Ovary (tissue), 3 donors: ENCODE data around the gene PUS1.

ENCODE experiments used
- EP300 ChIP-seq: sonication (generic); formaldehyde crosslinking; IDR thresholded peaks from one replicate; pipeline ENCODE4 v1.6.1; 2017; ENCODE audit warnings: antibody characterized with exemption
- POLR2A ChIP-seq: fragments of 450-650 bp; IDR thresholded peaks from one replicate; pipeline ENCODE4 v1.6.1; 2017; ENCODE audit warnings: antibody characterized with exemption, mild to moderate bottlenecking, moderate library complexity
- TF ChIP-seq, protein P1 (sequence below), 3 donors: fragments of 450-650 bp in 2 of 3; fragments of 200-600 bp in 1 of 3; IDR thresholded peaks; one replicate each; pipeline versions ENCODE4 v1.5.1 to v1.8.0; 2016 to 2022; ENCODE audit warnings: antibody characterized with exemption in 3 of 3, mild to moderate bottlenecking in 1 of 3
- donor health status: DM: no; HTN: no; CAD: no.

DNA sequence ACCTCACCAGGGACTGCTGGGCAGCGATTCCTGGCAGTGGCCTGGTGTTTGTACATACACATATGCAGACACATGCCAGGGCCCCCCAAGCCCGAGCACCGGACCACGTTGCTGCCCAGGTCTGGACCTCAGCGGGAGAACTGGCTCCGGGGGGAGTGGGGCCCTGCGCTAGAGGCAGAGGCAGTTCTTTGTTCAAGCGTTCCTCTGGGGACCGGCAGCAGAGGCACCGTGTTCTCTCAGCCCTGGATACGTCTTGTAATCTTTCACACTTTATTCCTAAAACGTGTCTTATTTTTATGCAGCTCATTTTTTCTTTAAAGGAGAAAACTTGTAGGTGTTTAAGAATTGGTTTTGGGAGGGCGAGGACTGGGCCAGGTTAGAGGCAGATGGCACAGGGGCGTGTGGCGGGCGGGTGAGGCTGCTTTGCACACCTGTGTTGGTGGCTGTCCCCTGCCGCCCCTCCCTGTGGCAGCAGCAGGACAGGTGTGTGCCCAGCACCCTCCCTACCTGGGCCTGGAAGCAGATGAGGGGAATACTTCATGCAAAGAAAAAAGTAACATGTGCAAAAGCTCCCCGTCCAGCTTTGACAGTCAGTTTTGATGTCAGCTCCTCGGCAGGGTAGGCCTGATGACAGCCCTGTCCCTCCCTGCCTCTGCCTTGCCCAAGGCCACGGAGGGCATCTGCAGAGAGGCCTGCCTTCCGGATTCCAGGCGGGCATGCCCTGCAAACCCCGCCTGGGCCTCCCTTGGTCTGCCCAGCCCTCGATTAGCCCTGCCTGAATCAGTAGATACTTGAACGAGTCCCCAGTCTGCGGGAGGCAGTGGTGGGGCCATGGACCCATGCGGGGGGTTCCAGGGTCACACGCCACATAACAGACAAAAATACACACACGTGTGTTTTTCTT lies 7.0 kb upstream of the PUS1 start:
- TF ChIP-seq, protein P1, sequence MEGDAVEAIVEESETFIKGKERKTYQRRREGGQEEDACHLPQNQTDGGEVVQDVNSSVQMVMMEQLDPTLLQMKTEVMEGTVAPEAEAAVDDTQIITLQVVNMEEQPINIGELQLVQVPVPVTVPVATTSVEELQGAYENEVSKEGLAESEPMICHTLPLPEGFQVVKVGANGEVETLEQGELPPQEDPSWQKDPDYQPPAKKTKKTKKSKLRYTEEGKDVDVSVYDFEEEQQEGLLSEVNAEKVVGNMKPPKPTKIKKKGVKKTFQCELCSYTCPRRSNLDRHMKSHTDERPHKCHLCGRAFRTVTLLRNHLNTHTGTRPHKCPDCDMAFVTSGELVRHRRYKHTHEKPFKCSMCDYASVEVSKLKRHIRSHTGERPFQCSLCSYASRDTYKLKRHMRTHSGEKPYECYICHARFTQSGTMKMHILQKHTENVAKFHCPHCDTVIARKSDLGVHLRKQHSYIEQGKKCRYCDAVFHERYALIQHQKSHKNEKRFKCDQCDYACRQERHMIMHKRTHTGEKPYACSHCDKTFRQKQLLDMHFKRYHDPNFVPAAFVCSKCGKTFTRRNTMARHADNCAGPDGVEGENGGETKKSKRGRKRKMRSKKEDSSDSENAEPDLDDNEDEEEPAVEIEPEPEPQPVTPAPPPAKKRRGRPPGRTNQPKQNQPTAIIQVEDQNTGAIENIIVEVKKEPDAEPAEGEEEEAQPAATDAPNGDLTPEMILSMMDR (IDR thresholded peaks at IDR 0.05) = no peak
- TF ChIP-seq POLR2A (no peak), EP300 (no peak)
